Islet precursor cell (in vitro differentiated cells): ENCODE data around the gene TRIM33.

Experiments
- DNase-seq: peaks from one replicate; pipeline ENCODE4 v3.0.0-alpha.2; 2018

The TRIM33 gene

DNA sequence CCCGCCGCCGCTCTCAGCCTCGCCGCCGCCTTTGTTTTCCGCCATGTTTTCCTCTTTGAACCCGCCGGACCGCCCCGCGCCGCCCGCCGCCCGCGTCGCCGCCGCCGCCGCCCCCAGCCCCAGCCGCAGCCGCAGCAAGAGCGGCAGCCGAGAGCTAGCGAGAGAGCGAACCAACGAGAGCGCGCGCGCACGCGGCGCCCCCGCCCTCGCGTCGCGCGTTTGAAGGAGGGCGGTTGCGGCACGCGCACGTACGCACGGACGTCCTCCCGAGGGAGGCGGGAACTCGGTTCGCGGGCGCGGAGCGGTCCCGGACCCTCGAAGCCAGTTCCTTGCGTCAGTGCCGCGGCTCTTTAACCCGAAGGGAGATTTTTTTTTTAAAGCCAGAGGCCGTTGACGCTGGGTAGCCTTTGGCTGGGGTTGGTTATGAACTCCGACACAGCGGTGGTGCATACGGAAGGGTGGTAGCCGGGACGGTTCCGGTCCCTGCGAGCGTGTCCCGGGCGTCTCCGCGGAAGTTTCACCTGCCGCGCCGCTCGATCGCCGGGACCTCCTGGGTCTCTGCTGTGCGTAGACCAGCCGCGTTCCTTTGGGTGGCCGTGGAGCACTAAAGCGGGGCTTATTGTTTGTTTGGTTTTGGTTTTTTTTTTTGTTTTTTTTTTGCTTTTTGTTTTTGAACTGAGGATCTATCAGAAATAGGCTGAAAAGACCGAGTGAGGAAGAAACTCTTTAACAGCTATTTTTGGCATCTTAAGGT, at the start of gene TRIM33:
Gene TRIM33, minus strand, starts transcription at position 172 of the 754 bp plus-strand sequence. Its CDS starts 127 bp downstream, at position 45.
- peak; percentile 95 for DNase-seq

DNA sequence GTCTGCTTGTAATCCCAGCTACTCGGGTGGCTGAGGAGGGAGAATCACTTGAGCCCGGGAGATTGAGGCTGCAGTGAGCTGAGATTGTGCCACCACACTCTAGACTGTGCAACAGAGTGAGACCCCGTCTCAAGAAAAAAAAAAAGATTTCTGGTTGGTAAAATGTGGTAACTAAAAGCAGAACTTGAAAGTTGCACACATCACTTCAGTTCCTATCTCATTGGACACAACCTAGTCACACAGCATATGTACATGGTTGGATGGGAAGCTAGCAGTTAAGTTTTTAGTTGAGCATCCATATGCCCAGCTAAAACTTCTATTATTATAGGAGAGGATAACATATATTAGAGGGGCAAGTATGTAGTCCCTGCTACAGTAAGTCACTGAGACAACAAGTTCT, 48.4 kb upstream of the TRIM33 start:
- DNase-seq: no peak

DNA sequence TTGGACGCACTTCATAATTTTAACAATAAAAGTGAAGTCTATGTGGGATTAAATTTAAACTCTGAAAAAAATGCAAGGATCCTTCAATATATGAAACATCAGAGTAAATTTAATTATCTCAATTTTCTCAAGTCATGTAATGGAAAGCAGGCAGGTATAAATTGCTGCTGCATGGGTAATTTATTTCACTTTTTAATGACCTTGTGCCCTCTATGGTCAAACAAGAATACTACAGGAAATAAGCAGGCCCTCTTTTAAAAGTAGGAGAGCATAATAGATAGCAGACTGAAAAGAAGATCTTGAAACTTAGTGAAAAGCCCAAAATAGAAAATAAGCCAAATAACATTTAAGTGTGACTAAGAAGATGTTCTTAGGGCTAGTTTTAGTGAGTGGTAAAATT, 47.5 kb upstream of the TRIM33 start:
- DNase-seq: no peak

DNA sequence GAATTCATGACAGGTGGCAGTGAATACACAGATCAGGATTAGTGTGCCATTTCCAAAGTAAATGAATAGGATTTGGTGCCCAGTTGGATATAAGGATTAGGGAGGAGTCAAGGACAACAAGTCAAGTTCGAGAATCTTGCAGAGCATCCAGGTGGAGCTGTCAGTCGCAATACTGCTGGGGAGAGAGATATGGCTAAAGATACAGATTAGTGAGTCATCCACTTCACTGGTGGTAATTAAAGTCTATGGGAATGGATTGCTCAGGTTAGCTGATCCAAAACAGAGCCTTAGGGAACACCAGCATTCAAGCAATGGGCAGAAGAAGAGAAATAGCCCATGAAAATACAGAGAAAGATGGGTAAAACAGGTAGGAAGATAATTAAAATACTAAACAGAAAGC, 43.6 kb upstream of the TRIM33 start:
- DNase-seq: peak; percentile 61

DNA sequence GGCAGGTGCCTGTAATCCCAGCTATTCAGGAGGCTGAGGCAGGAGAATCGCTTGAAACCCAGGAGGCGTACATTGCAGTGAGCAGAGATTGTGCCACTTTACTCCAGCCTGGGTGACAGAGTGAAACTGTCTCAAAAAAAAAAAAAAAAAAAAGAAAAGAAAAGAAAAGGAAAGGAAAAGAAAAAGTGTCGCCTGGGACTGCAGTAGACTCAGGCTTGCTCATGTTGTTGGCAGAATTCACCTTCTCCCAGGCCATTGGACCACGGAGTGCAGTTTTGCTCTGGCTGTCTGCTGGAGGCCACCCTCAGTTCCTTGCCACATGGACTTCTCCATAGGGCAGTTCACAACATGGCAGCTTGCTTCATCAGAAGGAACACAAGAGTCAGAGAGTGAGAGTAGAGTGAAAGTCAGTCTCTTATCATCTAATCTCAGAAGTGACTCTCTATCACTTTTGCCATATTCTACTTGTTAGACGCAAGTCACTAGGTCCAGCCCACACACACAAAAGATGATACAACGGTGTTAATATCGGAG, 41.2 kb upstream of the TRIM33 start:
- DNase-seq: no peak

DNA sequence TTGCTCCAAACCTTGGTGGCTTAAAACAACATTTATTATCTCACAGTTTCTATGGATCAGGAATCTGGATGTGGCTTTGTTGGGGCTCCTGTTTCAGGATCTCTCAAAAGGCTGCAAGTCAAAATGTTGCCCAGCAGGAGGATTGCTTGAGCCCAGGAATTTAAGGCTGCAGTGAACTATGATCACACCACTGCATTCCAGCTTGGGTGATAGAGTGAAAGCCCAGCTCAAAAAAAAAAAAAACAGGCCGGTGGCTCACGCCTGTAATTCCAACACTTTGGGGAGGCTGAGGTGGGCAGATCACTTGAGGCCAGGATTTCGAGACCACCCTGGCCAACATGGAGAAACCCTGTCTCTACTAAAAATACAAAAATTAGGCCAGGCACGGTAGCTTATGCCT, 40.4 kb upstream of the TRIM33 start:
- peak; percentile 70 for DNase-seq

DNA sequence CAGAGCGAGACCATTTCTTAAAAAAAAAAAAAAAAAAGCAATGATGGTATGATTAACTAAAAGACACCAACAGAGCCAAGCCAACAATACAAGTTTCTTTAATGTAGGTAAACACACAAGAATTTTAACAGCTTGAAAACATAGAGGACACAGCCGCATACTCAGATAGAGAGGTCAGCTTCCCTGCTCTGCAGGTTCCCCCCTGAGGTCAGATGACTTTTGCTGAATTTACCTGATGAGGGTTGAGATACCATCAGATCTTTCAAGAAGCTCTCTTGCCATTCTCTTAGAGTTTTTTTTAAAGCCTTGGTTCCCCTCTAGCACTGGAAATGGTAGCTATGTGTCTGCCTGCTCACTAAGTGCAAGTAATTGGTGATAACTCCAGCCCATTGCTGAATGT, 39.3 kb upstream of the TRIM33 start:
- DNase-seq: peak; percentile 73

DNA sequence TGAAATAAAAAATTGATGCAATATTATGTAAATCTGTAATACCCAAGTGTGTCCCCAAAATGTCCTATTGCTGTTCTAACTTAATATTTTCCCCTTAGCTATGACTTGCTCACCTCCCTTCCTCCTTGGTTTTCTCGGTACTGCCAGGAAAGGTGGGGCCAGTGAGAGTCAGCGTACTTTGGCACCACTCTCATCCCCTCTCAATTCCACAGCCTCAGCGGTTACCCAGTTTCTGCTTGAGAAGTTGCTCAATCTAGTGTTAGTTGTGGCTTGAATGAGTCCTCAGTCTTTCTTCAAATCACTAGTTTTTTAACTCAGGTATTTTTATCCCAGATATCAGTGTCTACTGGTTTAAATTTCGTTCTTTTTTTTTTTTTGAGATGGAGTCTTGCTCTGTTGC, 38.1 kb upstream of the TRIM33 start:
- DNase-seq: no peak

DNA sequence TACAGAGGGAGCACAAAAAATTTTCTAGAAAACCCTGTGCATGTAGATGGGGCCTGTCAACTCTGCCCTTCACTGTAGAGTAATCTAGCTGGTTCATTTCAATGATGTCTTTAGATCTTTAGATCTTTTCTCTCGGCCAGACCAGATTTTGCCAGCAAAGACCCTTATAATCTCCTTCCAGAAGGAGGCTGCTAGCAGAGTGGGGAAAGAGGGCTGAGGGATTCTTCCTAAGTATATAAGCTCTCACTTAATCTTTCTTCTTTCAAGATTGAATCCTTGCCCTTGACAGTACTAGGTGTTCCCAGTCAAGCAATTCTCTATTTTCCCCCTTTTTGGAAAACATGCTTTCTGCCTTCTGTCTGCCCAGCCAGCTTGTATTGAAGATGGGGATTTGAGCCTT, 36.1 kb upstream of the TRIM33 start:
- DNase-seq: no peak

DNA sequence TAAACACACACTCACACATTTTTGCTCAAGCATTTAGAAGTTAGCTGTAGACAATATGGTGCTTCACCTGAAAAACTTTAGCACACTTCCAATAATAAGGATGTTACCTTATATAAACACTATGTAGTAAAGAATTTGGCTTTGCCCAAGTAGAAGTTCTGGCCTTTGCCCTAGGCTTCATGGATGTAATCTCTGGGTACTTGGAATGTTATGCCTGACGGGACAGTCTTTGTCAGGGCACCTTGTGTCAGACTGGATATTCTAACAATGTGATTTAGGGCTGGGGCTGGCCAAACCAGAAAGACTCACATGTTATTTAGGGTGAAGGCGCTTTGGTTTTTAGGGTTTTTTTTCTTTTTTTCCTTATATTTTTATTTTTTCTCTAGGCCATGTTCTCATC, 34.8 kb upstream of the TRIM33 start:
- DNase-seq: no peak

DNA sequence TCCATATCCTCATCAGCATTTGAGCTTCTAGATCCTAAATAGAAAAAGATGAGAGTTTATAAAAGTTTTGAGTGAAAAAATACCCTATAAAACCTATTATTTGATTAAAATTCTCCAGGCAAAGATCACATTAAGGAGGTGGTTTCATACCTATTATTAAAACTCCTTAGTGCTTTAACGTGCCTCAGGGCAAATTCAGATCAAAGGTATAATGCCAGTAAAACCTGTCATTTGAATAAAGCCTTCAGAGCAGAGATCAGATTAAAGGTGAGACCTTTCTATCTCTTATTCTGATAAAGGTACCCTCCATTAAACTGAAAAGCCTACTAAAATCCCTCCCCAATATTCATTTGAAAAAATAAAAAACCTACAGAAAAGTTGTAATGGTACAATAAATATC, 34.3 kb upstream of the TRIM33 start:
- no peak for DNase-seq

DNA sequence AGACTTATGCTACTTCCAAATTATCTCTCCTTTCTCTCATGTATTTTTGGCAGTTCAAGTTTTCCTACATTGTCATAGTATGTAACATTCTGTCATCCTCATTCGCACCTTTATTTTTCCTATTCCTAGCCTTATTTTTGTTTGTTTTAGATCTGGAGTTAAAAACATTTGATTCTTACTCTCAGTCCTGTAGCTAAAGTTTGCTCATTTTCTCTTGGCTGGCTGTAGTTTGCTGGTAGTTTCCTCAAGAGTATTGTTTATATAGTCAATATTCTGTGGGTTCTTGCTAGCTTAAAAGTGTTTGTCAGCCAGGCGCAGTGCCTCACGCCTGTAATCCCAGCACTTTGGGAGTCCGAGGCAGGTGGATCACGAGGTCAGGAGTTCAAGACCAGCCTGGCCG, 29.8 kb upstream of the TRIM33 start:
- DNase-seq: no peak

DNA sequence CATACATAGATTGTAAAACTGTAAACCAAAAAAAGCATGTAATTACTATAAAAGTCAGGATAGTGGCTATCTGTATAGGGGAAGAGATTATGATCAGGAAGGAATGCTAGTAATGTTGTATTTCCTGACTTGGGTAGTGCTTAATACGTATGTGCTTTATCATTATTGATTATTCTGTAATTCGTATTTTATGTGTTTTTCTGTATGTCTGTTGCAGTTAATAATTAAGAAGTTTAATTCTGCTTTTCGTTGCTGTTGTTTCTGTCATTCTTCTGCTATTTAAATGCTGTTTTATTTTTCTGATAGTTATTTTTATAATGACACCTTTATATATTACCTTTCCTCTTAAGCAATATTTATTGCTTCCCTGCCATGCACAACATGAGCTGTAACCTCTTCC, 29.3 kb upstream of the TRIM33 start:
- no peak for DNase-seq

DNA sequence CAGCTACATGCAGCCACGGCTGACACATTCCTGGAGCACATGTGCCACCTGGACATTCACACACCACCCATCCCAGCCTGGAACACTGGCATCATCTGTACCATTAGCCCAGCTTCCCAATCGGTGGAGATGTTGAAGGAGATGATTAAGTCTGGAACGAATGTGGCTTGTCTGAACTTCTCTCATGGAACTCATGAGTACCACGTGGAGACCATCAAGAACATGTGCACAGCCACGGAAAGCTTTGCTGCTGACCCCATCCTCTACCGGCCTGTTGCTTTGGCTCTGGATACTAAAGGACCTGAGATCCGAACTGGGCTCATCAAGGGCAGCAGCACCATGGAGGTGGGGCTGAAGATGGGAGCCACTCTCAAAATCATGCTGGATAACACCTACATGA, 25.0 kb upstream of the TRIM33 start:
- no peak for DNase-seq

DNA sequence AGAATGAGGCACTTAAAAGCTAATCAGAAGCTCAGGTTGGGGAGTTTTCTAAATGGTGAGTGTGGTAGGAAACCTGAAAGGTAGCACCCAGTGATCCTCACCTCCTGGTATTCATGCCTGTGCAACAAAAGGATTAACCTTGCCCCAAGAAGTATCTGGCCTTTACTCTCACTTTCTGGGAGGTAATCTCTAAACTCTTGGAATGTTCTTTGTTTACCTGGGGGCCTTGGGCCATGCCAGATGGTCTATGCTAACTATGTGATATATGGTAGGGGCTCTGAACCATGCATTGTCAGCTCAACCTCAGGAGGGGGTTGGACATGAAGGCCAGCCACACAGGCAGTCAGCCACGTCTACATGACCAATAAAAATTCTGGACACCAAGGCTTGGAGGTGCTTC, 24.4 kb upstream of the TRIM33 start:
- DNase-seq: no peak

DNA sequence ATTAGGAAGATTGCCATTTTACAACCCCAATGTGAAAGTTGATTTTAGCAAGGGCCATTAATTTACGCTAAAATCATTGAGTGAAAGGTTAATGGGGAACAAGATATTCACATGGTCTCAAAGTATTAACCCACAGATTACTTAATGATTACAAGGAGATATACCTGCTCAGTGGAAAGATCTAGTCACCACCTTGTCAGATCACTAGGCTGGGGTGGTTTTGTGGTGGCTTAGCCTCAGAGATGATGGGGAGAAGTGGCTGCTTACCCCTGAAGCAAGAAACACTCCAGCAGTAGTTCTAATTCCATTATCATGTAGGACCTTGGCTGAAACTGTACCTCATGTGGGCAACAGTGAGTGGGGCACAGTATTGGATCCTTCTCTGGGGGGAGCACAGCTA, 20.1 kb upstream of the TRIM33 start:
- no peak for DNase-seq

DNA sequence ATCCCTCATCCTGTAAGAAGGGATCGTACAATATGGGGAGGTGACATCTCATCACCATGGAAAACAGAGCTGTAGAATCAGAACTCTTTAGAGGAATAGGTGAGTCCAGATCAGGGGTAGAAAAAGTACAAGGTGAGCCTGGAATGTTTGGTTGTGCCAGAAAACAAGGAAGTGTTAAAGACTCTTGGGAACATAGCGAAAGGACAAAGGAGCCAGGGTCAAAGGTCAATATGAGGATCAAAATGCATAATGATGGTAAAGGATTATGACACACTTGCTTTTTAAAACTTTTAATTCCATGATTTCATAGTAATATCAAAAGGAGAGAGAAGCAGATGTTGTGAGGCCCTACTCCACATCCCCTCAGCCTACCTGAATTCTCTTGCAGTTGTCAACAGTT, 19.2 kb upstream of the TRIM33 start:
- DNase-seq: no peak

DNA sequence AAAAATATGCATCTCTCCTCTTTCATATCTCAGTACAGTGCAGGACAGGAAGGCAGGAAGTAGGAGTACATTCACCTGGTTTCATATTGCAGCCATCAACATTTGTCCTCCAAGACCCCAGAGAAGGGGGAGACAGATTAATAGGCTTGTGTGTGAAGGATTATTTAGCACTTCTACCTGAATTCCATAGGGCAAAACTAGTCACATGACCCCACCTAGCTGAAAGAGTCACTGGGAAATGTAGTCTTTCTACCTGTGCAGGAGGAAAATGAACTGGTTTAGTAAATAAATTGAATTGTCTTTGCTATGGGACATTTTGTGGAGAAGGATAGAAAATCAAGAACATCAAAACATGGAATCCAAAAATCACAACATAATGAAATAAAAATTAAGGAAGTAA, 13.9 kb upstream of the TRIM33 start:
- no peak for DNase-seq

DNA sequence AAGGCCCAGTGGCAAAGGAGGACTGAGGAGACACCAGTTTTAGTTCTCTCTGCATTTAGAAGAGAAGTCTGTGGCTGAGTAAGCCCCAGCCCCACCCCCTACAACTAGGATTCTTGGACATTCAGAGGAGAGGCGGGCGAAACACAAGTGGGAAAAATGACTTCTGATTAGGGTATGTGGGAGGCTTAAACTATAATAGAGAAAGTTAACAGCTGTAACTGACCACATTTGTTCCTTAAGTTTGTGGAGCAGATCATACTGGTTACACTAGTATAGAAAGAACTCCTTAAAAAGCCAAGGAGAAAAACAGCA, 11.2 kb upstream of the TRIM33 start:
- DNase-seq: no peak

DNA sequence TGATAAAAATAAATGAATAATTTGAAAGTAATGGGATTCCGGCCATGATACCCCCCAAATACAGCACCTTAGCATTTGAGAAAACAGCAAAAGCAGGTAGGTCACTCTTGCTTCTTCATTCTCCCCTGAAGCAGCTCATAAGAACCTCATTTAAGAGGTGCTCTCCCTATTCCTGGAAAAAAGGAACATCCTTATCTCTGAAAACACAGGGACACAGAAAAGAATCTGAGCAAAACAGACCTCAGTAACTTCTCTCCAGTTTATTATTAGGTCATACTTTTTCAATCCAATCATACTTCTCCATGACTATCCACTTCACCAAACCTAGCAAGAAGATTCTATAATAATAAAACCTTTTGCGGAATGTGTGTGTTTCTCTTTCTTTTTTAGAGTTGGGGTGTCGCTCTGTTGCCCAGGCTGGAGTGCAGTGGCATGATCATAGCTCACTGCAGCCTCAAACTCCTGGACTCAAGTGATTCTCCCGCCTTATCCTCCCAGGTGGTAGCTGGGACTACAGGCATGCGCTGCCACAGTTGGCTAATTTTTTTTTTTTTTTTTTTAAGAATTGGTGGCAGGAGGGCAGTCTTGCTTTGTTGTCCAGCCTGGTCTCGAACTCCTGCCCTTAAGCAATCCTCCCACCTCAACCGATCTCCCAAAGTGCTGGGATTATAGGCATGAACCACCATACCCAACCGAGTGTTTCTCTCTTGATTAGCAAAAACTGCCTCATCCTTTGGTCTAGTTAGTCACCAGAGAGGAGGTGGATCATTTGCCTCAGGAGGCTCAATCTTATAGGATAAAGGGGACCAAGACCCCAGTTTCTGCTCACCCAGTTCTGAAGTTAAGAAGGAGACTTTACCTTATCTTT, 10.6 kb upstream of the TRIM33 start:
- no peak for DNase-seq

DNA sequence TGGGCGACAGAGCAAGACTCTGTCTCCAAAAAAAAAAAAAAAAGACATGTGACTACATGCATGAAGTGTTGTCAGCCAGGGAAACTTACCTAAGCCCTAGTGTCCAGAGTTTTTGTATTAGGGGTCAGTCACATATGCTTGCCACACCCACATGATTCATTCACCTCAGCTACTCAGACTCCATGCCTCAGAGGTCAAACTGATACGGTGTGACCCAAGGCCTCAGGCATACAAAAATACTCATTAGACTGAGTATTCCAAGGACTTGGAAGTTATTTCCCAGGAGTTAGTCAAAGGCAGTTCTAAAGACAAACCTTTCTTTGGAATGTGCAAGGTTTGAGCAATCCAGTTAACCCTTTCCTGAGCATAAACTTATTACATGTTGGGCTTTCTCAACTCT, 6.3 kb upstream of the TRIM33 start:
- DNase-seq: peak; percentile 71

DNA sequence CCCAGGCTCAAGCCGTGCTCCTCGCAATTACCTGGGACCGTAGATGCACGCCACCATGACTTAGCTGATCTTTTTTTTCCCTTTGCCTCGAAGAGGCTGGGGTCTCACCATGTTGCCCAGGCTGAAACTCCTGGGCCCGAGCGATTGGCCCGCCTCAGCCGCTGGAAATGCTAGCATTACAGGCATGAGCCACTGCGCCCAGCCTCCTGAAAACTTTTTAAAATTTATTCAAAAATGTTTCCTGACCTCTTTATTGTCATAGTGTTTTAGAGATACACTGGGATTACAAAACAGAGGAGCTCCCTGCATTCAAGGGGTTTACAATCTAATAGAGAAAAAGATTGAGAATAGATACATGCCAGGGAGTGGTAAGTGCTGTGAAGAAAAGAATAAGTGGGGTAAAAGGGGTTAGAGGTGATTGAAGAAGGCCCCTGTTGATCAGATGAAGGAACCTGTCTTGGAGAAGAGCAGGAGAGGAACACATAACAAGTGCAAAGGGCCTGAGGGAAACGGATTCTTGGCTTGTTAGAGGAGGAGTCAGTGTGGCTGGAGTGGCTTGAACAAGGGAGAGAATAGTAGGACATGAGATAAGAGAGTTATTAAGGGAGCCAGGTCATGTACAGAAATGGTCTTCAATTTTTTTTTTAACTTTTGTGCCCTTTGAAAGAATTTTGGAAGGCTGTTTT, 1.7 kb upstream of the TRIM33 start:
- DNase-seq: no peak

DNA sequence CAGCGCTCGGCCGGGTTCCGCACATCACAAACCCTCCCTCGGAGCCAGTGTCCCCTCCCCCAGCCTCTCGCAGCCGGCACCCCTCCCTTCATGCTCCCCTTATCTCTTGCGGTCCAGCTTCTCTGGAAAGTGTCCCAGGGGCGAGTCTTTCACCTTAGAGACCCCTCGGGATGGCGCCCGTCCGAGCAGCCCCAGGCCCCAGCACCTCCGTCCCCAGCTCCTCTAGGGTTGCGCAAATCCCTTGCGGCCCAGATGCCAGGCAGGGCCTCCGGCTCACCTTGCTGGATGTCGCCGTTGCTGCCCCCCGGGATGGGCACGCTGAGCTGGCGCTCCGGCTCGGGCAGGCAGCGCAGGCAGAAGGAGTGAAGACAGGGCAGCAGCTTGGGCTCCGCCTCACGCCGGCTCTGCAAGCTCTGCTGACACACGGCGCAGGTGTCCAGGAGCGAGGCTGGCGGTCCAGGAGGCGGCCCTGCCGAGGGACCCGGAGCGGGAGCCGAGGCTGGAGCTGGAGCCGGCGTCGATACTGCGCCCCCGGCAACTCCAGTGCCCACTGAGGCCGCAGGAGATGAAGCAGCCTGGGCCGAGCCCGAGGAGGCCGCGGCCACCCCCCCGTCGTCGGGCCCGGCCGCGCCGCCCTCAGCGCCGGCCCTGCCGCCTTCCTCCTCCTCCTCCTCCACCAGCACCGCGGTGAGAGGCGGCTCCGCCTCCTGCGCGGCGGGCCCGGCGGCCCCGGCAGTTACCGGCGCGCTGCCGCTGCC, 550 bp downstream of the TRIM33 start:
- DNase-seq: peak; percentile 81
